Gastrocnemius medialis (tissue), 4 donors: ENCODE results near the gene NIPSNAP3A.

Source experiments
- CTCF ChIP-seq, 5 experiments: fragments of 450-650 bp in 3 of 5; fragments of 200-600 bp in 2 of 5; sonication (generic) in 2 of 5; IDR thresholded peaks in 4 of 5; conservative IDR thresholded peaks in 1 of 5; 1 replicate in 4 of 5; 2 replicates in 1 of 5; pipeline ENCODE4 v1.5.1; 2016 to 2019; ENCODE audit warnings: antibody characterized with exemption in 5 of 5, mild to moderate bottlenecking in 3 of 5, moderate library complexity in 3 of 5
- POLR2A ChIP-seq, 2 donors: fragments of 450-650 bp; IDR thresholded peaks; one replicate each; pipeline ENCODE4 v1.6.1; 2017; ENCODE audit warnings: antibody characterized with exemption in 2 of 2, mild to moderate bottlenecking in 2 of 2, moderate library complexity in 2 of 2

- peak in 2 of 5 experiments; percentile 25 for TF ChIP-seq CTCF (IDR thresholded peaks at IDR 0.05 in 4 of 5, conservative IDR thresholded peaks at IDR 0.05 in 1 of 5)
- TF ChIP-seq POLR2A (IDR thresholded peaks at IDR 0.05), result no peak
These were observed 60.6 kb downstream of the NIPSNAP3A start for GRCh38 chr9:104808035-104808614.
